Muscle of back (tissue), 11 donors: ENCODE results near the gene FAM161A. TPM values are rescaled to one million over a fixed set of nuclear protein-coding genes. Genes with fewer than 3 reads are reported as not detected.
"Not testable (repeated sequence)": the region's sequence is repeated elsewhere in the genome, so short reads cannot be mapped to it uniquely, and the experiment has no call there.

ENCODE experiments used
- DNase-seq, 3 donors: peaks; one replicate each; pipeline versions ENCODE4 v3.0.0 to v3.0.0-alpha.2; 2013
- polyA plus RNA-seq, 10 donors: library from polyadenylated mRNA; unstranded; fragments of 120-200 nt; gene quantifications; one replicate each; pipeline ENCODE4 v1.2.1, GENCODE V29; 2013; ENCODE audit not compliant: insufficient read length in 10 of 10

FAM161A gene
- polyA plus RNA-seq, 10 donors, result 7.1 to 17.7 (median 9.9) TPM

GRCh38 chr2:61851270-61851669 is 2.6 kb downstream of the FAM161A start:
- not testable (repeated sequence) for DNase-seq

DNA sequence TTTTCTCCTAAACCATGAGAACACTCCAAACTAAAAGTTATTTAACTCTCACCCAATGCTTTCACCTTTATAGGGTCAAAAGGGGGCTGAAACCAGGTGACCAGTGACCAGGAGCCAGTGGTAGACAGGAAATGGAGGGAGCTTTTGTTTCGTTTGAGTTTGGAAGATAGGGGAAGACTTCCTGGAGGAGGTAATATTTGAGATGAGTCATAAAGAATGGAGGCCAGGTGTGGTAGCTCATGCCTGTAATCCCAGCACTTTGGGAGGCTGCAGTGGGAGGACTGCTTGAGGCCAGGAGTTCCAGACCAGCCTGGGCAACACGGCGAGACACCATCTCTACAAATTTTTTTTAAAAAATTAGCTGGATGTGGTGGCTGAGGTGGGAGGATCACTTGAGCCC is 8.5 kb downstream of the FAM161A start:
- DNase-seq, result no peak

GRCh38 chr2:61841286-61841685 is 12.6 kb downstream of the FAM161A start:
- no peak for DNase-seq

DNA sequence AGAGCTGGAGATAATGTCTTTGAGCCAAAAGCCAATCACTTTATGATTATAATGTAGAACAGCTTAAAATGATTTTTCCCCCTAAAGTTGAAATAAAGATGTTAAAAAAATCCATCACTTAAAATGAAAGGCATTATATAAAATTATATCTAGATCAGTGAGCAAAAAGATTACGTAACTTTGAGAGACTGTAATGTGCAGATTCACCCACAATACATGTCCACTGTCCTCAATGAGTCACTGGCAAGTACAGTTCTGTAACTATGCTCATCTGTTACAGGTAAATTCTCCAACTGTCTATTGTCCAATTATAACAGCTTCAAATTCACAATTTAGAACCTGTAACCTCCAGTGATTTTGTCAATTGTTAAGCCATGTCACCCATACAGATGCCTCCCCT is 19.0 kb downstream of the FAM161A start:
- no peak for DNase-seq

DNA sequence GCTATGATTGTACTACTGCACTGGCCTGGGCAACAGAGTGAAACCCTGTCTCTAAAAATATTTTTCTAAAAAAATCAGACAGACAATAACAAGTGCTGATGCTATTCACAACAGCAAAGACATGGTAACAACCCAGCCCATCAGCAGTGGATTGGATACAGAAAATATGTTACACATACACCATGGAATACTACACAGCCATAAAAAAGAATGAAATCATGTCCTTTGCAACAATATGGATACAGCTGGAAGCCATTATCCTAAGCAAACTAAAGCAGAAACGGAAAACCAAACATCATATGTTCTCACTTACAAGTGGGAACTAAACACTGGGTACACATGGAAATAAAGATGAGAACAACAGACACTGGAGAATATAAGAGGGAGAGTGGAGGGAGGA is 19.9 kb downstream of the FAM161A start:
- no peak for DNase-seq

GRCh38 chr2:61832183-61832841 is 21.5 kb downstream of the FAM161A start:
- no peak for DNase-seq

- DNase-seq, result no peak
These were observed 31.6 kb downstream of the FAM161A start for GRCh38 chr2:61822255-61822654.

GRCh38 chr2:61816480-61817355 is 37.1 kb downstream of the FAM161A start:
- no peak for DNase-seq

GRCh38 chr2:61814539-61815160 is 39.2 kb downstream of the FAM161A start:
- no peak for DNase-seq

DNA sequence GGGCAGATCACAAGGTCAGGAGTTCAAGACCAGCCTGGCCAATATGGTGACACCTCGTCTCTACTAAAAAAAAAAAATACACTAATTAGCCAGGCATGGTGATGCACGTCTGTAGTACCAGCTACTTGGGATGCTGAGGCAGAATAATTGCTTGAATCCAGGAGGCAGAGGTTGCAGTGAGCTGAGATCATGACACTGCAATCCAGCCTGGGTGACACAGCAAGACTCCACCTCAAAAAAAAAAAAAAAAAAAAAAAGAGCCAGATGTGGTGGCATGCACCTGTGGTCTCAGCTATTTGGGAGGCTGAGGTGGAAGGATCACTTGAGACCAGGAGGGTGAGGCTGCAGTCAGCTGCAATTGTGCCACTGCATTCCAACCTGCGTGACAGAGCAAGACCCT is 40.5 kb downstream of the FAM161A start:
- not testable (repeated sequence) for DNase-seq

- DNase-seq, result no peak
These were observed 42.0 kb downstream of the FAM161A start for GRCh38 chr2:61811821-61812220.

- DNase-seq, result not testable (repeated sequence)
These were observed 43.7 kb downstream of the FAM161A start for GRCh38 chr2:61810203-61810602.

- not testable (repeated sequence) for DNase-seq
These were observed 45.2 kb downstream of the FAM161A start for GRCh38 chr2:61808693-61809092.

- no peak for DNase-seq
These were observed 46.7 kb downstream of the FAM161A start for GRCh38 chr2:61807036-61807757.

GRCh38 chr2:61802548-61802947 is 51.3 kb downstream of the FAM161A start:
- DNase-seq, result no peak

- no peak for DNase-seq
These were observed 54.8 kb downstream of the FAM161A start for GRCh38 chr2:61799099-61799498.

DNA sequence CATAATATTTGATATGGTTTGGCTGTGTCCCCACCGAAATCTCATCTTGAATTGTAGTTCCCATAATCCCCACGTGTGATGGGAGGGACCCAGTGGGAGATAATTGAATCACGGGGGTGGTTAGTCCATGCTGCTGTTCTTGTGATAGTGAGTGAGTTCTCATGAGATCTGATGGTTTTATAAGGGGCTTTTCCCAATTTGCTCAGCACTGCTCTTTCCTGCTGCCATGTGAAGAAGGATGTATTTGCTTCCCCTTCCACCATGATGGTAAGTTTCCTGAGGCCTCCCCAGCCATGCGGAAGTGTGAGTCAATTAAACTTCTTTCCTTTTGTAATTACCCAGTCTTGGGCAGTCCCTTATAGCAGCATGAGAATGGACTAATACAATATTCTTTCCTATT is 56.4 kb downstream of the FAM161A start:
- DNase-seq, result not testable (repeated sequence)

DNA sequence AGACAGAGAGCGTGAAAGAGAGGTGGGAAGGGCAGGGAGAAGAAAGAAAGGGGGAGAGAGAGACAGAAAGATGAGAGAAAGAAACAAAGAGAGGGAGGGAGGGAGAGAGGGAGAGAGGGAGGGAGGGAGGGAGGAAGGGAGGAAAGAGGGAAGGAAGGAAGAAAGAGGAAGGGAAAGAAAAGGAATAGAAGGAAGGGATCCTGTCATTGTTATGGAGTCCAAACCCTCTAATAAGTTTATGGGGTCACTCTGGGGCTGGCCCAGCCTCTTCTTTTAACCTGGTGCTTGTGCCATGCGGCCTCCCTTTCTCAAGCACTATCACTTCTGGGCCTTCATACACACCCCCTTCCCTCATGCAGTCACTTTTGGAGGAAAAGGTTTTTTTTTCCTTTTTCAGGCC is 58.5 kb downstream of the FAM161A start:
- no peak for DNase-seq

DNA sequence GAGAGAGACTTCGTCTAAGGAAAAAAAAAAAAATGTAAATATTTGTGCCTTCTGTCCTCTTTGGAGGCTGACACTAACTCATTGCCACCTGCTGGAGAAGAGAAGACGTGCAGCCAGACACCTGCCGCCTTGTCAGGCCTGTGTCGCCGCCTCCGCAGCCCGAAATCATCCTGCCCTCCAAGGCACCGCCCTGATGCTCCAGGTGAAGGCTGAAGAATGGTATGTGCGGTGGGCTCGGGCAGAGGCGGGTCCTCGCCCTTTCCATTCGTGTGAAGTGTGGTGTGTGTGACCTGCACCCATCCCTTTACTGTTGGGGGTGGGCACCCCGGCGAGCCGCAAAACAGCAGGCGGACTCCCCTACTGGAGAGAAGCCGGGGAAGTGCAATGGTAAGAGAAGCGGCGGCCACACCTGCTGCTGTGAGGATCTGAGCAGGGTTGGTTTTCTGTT is 60.4 kb downstream of the FAM161A start:
- peak; percentile 16 to 53 (median 20) for DNase-seq

- DNase-seq, result no peak
These were observed 61.4 kb downstream of the FAM161A start for GRCh38 chr2:61792355-61792890.

DNA sequence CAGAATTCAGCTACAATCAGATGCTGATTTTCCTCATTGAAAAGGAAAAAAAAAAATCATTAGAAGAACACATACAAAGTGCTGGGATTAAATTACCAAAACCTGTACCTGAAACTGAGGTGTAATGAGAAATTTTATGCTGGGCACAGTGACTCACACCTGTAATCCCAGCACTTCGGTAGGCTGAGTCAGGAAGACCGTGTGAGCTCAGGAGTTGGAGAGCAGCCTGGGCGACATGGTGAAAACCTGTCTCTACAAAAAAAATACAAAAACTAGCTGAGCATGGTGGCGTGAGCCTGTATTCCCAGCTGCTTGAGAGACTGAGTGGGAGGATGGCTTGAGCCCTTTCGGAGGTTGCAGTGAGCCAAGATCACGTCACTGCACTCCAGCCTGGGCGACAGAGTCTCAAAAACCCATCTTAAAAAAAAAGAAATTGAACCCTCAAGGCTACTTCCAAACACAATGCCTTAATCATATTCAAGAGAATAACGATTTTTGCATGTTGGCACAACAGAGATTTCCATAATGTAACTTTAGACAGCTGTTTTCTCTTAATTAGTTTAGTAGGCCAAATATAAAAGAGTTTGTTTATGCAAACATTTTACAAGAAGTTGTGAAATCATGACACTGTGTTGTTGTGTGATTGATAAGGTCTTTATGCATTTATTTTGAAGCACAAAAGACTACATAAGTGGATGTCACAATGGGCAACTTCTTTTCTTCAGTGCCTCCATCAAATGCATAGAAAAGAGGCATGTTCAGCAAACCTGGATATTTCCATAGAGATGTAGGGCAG is 63.9 kb downstream of the FAM161A start:
- no peak for DNase-seq
